Measurements from ENCODE around the gene GABRB1. TPM values are rescaled to one million over a fixed set of nuclear protein-coding genes. Genes with fewer than 3 reads are reported as not detected.
A peak's percentile ranks its signal among the peaks of the same experiment; 100 is the strongest.

GABRB1 gene
- total RNA-seq, 1 donor from 2014 or later = 0.20 TPM

GRCh38 chr4:47045261-47045660 lies 13.9 kb downstream of the GABRB1 start:
- DNase-seq (ENCODE audit: low read depth) = no peak

GRCh38 chr4:47049347-47049746 lies 18.0 kb downstream of the GABRB1 start:
- no peak for DNase-seq (ENCODE audit: low read depth)

- peak; percentile 23 for DNase-seq (ENCODE audit: low read depth)
Observed at GRCh38 chr4:47050761-47051725, 19.7 kb downstream of the GABRB1 start.

- DNase-seq (ENCODE audit: low read depth) = no peak
Observed at GRCh38 chr4:47053485-47053884, 22.1 kb downstream of the GABRB1 start.

- DNase-seq (ENCODE audit: low read depth) = no peak
Observed at GRCh38 chr4:47054130-47054529, 22.8 kb downstream of the GABRB1 start.

- no peak for DNase-seq (ENCODE audit: low read depth)
Observed at GRCh38 chr4:47057991-47058390, 26.6 kb downstream of the GABRB1 start.

- DNase-seq (ENCODE audit: low read depth) = no peak
Observed at GRCh38 chr4:47060561-47060960, 29.2 kb downstream of the GABRB1 start.

- DNase-seq (ENCODE audit: low read depth) = no peak
Observed at GRCh38 chr4:47061435-47061834, 30.1 kb downstream of the GABRB1 start.

- DNase-seq (ENCODE audit: low read depth) = no peak
Observed at GRCh38 chr4:47065051-47065481, 33.7 kb downstream of the GABRB1 start.

- no peak for DNase-seq (ENCODE audit: low read depth)
Observed at GRCh38 chr4:47068986-47069385, 37.6 kb downstream of the GABRB1 start.

GRCh38 chr4:47071901-47072341 lies 40.6 kb downstream of the GABRB1 start:
- peak; percentile 63 for DNase-seq (ENCODE audit: low read depth)

- no peak for DNase-seq (ENCODE audit: low read depth)
Observed at GRCh38 chr4:47073647-47074046, 42.3 kb downstream of the GABRB1 start.

GRCh38 chr4:47074816-47075215 lies 43.4 kb downstream of the GABRB1 start:
- DNase-seq (ENCODE audit: low read depth) = no peak

GRCh38 chr4:47075262-47075661 lies 43.9 kb downstream of the GABRB1 start:
- peak; percentile 37 for DNase-seq (ENCODE audit: low read depth)

- DNase-seq (ENCODE audit: low read depth) = peak; percentile 1
Observed at GRCh38 chr4:47075919-47076318, 44.6 kb downstream of the GABRB1 start.

GRCh38 chr4:47084111-47084510 lies 52.7 kb downstream of the GABRB1 start:
- DNase-seq (ENCODE audit: low read depth) = no peak

- no peak for DNase-seq (ENCODE audit: low read depth)
Observed at GRCh38 chr4:47084795-47085194, 53.4 kb downstream of the GABRB1 start.

- DNase-seq (ENCODE audit: low read depth) = no peak
Observed at GRCh38 chr4:47088298-47088697, 56.9 kb downstream of the GABRB1 start.

GRCh38 chr4:47095884-47096283 lies 64.5 kb downstream of the GABRB1 start:
- no peak for DNase-seq (ENCODE audit: low read depth)

- DNase-seq (ENCODE audit: low read depth) = no peak
Observed at GRCh38 chr4:47101453-47101852, 70.1 kb downstream of the GABRB1 start.

- DNase-seq (ENCODE audit: low read depth) = no peak
Observed at GRCh38 chr4:47104986-47105385, 73.6 kb downstream of the GABRB1 start.

- no peak for DNase-seq (ENCODE audit: low read depth)
Observed at GRCh38 chr4:47106561-47106960, 75.2 kb downstream of the GABRB1 start.

GRCh38 chr4:47109379-47109778 lies 78.0 kb downstream of the GABRB1 start:
- no peak for DNase-seq (ENCODE audit: low read depth)
